ENCODE data around the gene KRT20. TPM values are rescaled to one million over a fixed set of nuclear protein-coding genes. Genes with fewer than 3 reads are reported as not detected.

The KRT20 gene
- total RNA-seq, 4 donors from 2014 or later = not detected

GRCh38 chr17:40857535-40857934, 27.5 kb downstream of the KRT20 start:
- no peak for DNase-seq
- TF ChIP-seq POLR2A (IDR thresholded peaks at IDR 0.05) = no peak
- no peak for TF ChIP-seq CTCF (IDR thresholded peaks at IDR 0.05)
- Histone ChIP-seq H3K4me1 (peaks cover 0 to 28% (median 7%) of the 10 kb centered on the region in 3 donors), H3K27ac (no peak overlapping the region), H3K4me3 (no peak overlapping the region), H3K9me3 (no peaks in the 10 kb centered on the region), H3K27me3 (no peaks in the 10 kb centered on the region), H3K36me3 (no peaks in the 10 kb centered on the region)
- intact Hi-C loops (cut with DNase I) = no loop called here
- WGBS, 2 donors = 60 to 64% methylated on average over 5 of the region's 5 CpGs

DNA sequence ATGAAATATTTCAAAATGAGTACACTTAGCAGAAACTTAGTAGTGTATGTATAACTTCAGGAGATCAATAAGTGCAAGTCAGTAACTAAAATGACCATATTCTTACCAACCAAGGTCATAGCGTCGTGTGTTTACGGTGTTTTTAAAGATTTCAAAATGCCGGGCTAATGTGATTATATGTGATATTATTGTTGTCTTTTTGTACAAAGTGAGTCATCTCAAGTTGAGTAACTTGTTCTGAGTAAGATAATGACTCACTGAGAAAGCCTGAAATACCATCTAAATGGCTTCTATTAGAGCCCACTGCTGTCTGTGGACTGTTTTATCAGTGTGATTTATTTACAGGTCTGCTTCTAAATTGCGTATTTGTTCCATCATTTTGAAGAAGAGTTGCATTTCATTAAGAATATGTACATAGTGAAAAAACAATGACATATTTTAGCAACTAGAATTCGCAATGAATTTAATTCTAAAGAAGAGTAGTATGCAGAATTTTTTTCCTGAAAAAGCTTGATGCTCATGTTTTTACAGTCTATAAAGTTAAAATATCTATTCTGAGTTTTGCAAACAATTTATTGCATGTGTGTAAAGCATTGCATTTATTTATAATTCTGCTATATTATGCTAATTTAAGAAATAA, 30.7 kb downstream of the KRT20 start:
- no peak for TF ChIP-seq POLR2A (IDR thresholded peaks at IDR 0.05)
- no peak for TF ChIP-seq CTCF (IDR thresholded peaks at IDR 0.05)
- no peak for DNase-seq
- intact Hi-C loops (cut with DNase I) = no loop called here
- 23 to 25% methylated on average over 6 of the region's 6 CpGs for WGBS, 2 donors
- no peaks in the 10 kb centered on the region for H3K36me3 ChIP-seq
- peaks cover 0 to 3% (median 0%) of the 10 kb centered on the region in 4 donors for H3K27me3 ChIP-seq
- H3K27ac ChIP-seq = no peak overlapping the region
- H3K9me3 ChIP-seq = no peaks in the 10 kb centered on the region
- no peak overlapping the region for H3K4me3 ChIP-seq
- peaks cover 0 to 36% (median 7%) of the 10 kb centered on the region in 3 donors for H3K4me1 ChIP-seq

DNA sequence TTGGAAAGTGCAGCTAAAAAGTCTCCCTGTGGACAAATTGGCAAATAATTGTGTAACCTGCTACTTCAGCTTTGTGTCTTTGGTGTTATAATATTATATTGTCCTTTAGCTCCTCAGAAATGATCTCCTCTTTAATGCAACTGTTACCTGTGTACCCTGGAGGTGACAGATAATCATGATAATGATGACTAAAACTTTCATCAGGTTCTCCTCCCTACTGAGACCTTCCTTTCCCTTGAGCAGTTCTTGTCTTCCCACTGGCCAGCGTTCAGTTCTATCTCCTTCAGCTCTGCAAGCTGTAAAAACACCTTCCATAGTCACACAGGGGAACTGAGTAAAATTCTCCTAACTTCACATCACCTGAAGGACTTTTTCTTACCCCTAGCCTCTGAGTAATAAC, 32.7 kb downstream of the KRT20 start:
- Histone ChIP-seq H3K4me1 (peaks cover 0 to 37% (median 7%) of the 10 kb centered on the region in 3 donors), H3K27ac (no peak overlapping the region), H3K27me3 (peaks cover 0 to 6% (median 0%) of the 10 kb centered on the region in 4 donors), H3K36me3 (no peaks in the 10 kb centered on the region), H3K9me3 (no peaks in the 10 kb centered on the region), H3K4me3 (no peak overlapping the region)
- intact Hi-C loops (cut with DNase I) = no loop called here
- TF ChIP-seq POLR2A (IDR thresholded peaks at IDR 0.05) = no peak
- TF ChIP-seq CTCF (IDR thresholded peaks at IDR 0.05) = no peak
- DNase-seq = no peak
- 63 to 67% methylated on average over 1 of the region's 1 CpG for WGBS, 2 donors

- Histone ChIP-seq H3K4me3 (no peak overlapping the region), H3K36me3 (no peaks in the 10 kb centered on the region), H3K27me3 (peaks cover 0 to 17% (median 0%) of the 10 kb centered on the region in 4 donors), H3K27ac (no peak overlapping the region), H3K9me3 (no peaks in the 10 kb centered on the region), H3K4me1 (peaks cover 0 to 29% (median 7%) of the 10 kb centered on the region in 3 donors)
- TF ChIP-seq POLR2A (IDR thresholded peaks at IDR 0.05) (no peak), CTCF (IDR thresholded peaks at IDR 0.05) (no peak)
- intact Hi-C loops (cut with DNase I) = no loop called here
- no peak for DNase-seq
- WGBS, 2 donors = 71 to 73% methylated on average over 3 of the region's 3 CpGs
Observed at GRCh38 chr17:40850293-40850972, 34.6 kb downstream of the KRT20 start.

DNA sequence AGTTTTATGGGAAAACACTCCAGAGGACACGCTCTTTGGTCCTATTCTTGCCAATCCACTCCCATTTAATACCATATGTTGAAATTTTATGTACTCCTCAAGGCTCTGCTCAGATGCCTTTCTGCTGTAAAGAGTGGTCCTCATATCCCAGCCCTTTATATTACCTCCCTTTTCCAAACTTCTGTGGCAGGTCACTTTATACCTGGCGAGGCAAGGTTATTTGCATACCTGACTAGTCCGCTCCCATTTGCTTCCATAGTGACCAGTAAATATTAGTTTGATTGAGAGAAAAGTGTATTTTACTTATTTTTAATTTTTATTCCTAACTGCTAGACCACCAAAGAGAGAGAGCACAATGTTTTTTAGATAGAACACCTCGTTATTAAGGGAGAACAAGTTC, 35.3 kb downstream of the KRT20 start:
- no peak for DNase-seq
- no peak overlapping the region for H3K4me3 ChIP-seq
- intact Hi-C loops (cut with DNase I) = loop anchor here (5.0 kb wide), 1 partner anchor 113 kb away; no protein-coding TSS in a partner anchor
- H3K9me3 ChIP-seq = no peaks in the 10 kb centered on the region
- no peaks in the 10 kb centered on the region for H3K36me3 ChIP-seq
- TF ChIP-seq POLR2A (IDR thresholded peaks at IDR 0.05) (no peak), CTCF (IDR thresholded peaks at IDR 0.05) (no peak)
- H3K4me1 ChIP-seq = peaks cover 0 to 26% (median 4%) of the 10 kb centered on the region in 3 donors
- H3K27ac ChIP-seq = no peak overlapping the region
- 74 to 87% methylated on average over 4 of the region's 4 CpGs for WGBS, 2 donors
- peaks cover 0 to 23% (median 0%) of the 10 kb centered on the region in 4 donors for H3K27me3 ChIP-seq
